ENCODE data around the gene PISD. TPM values are rescaled to one million over a fixed set of nuclear protein-coding genes. Genes with fewer than 3 reads are reported as not detected.
A peak's percentile ranks its signal among the peaks of the same experiment; 100 is the strongest.

The PISD gene
- total and polyA plus RNA-seq, 2 of the 8 experiments (the other 6 are each of a cell fraction or from before 2014, with no cell fraction given) = 47.8 to 48.2 TPM

GRCh38 chr22:31611061-31611760, 50.8 kb downstream of the PISD start:
- Histone ChIP-seq H3K4me3 (ENCODE audit: extremely low read depth in 1 of 4, insufficient read depth in 2 of 4, low read depth in 3 of 4, low read length in 4 of 4) (no peak overlapping the region), H3K27me3 (replicated peaks in 1 of 4; ENCODE audit: control insufficient read depth in 3 of 4, extremely low read depth in 1 of 4, insufficient read depth in 3 of 4, low read length in 3 of 4) (no peaks in the 10 kb centered on the region), H2BK15ac (ENCODE audit: low read length) (no peak overlapping the region), H3K18ac (ENCODE audit: extremely low read depth, low read length) (no peak overlapping the region), H3K4me2 (ENCODE audit: insufficient read depth in 1 of 2, low read depth in 2 of 2, low read length in 2 of 2) (no peak overlapping the region), H3K79me2 (ENCODE audit: control insufficient read depth in 1 of 2, insufficient read depth in 2 of 2, low read length in 2 of 2) (no peaks in the 10 kb centered on the region), H4K5ac (ENCODE audit: insufficient read length, low read depth, low read length) (no peak overlapping the region), H3K79me1 (ENCODE audit: low read depth, low read length) (no peaks in the 10 kb centered on the region), H4K20me1 (replicated peaks in 1 of 2; ENCODE audit: control insufficient read depth in 1 of 2, insufficient read depth in 2 of 2, low read length in 2 of 2) (no peaks in the 10 kb centered on the region), H2AFZ (ENCODE audit: low read length) (no peak overlapping the region), H4K91ac (replicated peaks; ENCODE audit: insufficient read length, low read length) (no peak overlapping the region), H2BK5ac (ENCODE audit: low read depth, low read length) (no peak overlapping the region), H3K14ac (ENCODE audit: insufficient read length) (no peak overlapping the region), H2BK120ac (replicated peaks; ENCODE audit: low read depth, low read length) (no peak overlapping the region), H2BK20ac (ENCODE audit: low read length) (no peak overlapping the region), H3K4ac (replicated peaks; ENCODE audit: insufficient read length, low read depth, low read length) (no peak overlapping the region), H3K4me1 (replicated peaks in 1 of 4; ENCODE audit: control insufficient read depth in 3 of 4, insufficient read depth in 4 of 4, low read length in 3 of 4) (no peaks in the 10 kb centered on the region; a peak in 1 of 7 replicates), H3K23ac (ENCODE audit: insufficient read length) (no peak overlapping the region), H3K23me2 (ENCODE audit: low read depth, low read length) (no peaks in the 10 kb centered on the region), H3K27ac (ENCODE audit: low read depth, low read length) (no peak overlapping the region), H3K9ac (replicated peaks in 1 of 4; ENCODE audit: extremely low read depth in 1 of 4, low read depth in 3 of 4, low read length in 3 of 4) (no peak overlapping the region), H2AK5ac (ENCODE audit: low read depth, low read length) (no peak overlapping the region), H3K9me3 (ENCODE audit: insufficient read depth in 2 of 2, low read depth in 1 of 2, low read length in 1 of 2) (no peaks in the 10 kb centered on the region), H3K56ac (replicated peaks; ENCODE audit: insufficient read length, low read depth, low read length) (no peak overlapping the region), H3K36me3 (ENCODE audit: control insufficient read depth in 2 of 4, insufficient read depth in 4 of 4, low read length in 3 of 4) (no peaks in the 10 kb centered on the region), H4K8ac (ENCODE audit: extremely low read depth, insufficient read depth, low read length) (no peak overlapping the region), H2BK12ac (ENCODE audit: low read depth, low read length) (0 out of 2 replicates have a peak overlapping the region, but pooled peaks have one; percentile 27)
- CTCF ChIA-PET (ENCODE audit: partially characterized antibody) = interaction anchor here (0.8 to 1.3 kb wide), 2 partner anchors 13 to 17 kb away, joined by 3 to 7 read pairs; no protein-coding TSS in a partner anchor
- DNase-seq (ENCODE audit: low read depth in 1 of 2, low spot score in 2 of 2) (no peak), FAIRE-seq (no peak)
- TF ChIP-seq SRF (IDR thresholded peaks at IDR 0.05; ENCODE audit: low read depth, low read length) (no peak), TEAD4 (IDR thresholded peaks at IDR 0.05; ENCODE audit: low read depth, low read length) (no peak), RAD21 (IDR thresholded peaks at IDR 0.05 in 1 of 2, conservative IDR thresholded peaks at IDR 0.05 in 1 of 2; ENCODE audit: low read depth in 2 of 2, low read length in 2 of 2) (peak; percentile 42 to 54; a peak in 3 of 4 replicates), MAFK (IDR thresholded peaks at IDR 0.05; ENCODE audit: low read depth, low read length) (no peak), HDAC6 (IDR thresholded peaks at IDR 0.05; ENCODE audit: low read depth, low read length) (no peak), CTCF (IDR thresholded peaks at IDR 0.05; ENCODE audit: control extremely low read depth in 1 of 3, insufficient read depth in 1 of 3, low read depth in 1 of 3, low read length in 3 of 3) (peak; percentile 6 to 19 (median 16); a peak in 2 of 4 replicates)
- 93% methylated on average over 16 of the region's 16 CpGs; no CpG with 5 or more reads in 1 of the 2 experiments for whole genome bisulfite sequencing, 2 experiments (ENCODE audit: extremely low coverage in 1 of 2, insufficient coverage in 1 of 2, insufficient read length in 1 of 2, insufficient replicate concordance in 2 of 2, low coverage in 1 of 2, low lambda C conversion rate in 2 of 2, missing lambda C conversion rate in 1 of 2)
- POLR2A ChIA-PET (ENCODE audit: partially characterized antibody) = interaction anchor here (0.5 kb wide), 1 partner anchor 229 kb away, joined by 3 read pairs; no protein-coding TSS in a partner anchor

Data from H1 (cell line).